GM12872 (cell line): Measurements from ENCODE around the gene TTC23L.

ENCODE experiments used
- TF ChIP-seq, protein P1 (sequence below): IDR thresholded peaks from 3 replicates; pipeline ENCODE4 v1.5.1; 2011; ENCODE audit warnings: low read depth, mild to moderate bottlenecking, low read length, moderate library complexity; ENCODE audit not compliant: insufficient read depth

Gene TTC23L

DNA sequence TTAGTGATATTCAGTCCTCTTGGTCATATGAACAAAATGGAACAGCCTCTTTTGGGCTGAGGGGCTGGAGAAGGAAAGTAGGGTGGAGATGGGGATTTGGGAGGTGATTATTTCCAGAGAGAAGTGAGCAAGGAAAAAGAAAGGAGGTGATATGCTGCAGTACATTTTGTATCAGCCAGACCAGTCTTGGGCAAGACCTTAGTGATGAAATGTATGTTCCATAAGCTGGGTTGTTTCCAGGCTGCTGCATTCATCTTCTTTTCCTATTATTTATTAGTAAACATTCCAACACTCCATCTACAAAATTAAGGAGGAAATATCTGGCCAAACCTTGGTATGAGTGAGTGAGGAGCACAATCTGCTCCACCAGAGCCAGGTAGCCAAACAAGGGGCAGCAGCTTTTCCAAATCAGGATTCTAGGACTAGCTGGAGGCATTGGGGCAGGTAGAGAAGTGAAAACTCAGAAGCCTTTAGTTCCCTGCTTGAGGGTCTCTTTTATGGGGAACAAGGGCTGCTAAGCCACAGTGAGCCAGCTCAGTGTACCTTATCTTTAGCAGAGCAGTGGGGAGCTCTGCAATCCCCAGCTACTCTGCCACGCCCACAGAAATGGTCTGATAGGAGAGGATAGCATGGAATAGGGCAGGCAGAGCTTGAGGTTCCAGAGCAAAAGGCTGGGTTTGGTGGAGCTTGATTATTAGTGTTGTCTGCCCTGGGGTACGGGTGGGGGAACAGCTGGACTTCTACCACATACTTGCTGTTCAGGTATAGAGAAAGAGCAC lies 56.9 kb downstream of the TTC23L start:
- TF ChIP-seq, protein P1, sequence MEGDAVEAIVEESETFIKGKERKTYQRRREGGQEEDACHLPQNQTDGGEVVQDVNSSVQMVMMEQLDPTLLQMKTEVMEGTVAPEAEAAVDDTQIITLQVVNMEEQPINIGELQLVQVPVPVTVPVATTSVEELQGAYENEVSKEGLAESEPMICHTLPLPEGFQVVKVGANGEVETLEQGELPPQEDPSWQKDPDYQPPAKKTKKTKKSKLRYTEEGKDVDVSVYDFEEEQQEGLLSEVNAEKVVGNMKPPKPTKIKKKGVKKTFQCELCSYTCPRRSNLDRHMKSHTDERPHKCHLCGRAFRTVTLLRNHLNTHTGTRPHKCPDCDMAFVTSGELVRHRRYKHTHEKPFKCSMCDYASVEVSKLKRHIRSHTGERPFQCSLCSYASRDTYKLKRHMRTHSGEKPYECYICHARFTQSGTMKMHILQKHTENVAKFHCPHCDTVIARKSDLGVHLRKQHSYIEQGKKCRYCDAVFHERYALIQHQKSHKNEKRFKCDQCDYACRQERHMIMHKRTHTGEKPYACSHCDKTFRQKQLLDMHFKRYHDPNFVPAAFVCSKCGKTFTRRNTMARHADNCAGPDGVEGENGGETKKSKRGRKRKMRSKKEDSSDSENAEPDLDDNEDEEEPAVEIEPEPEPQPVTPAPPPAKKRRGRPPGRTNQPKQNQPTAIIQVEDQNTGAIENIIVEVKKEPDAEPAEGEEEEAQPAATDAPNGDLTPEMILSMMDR = no peak

DNA sequence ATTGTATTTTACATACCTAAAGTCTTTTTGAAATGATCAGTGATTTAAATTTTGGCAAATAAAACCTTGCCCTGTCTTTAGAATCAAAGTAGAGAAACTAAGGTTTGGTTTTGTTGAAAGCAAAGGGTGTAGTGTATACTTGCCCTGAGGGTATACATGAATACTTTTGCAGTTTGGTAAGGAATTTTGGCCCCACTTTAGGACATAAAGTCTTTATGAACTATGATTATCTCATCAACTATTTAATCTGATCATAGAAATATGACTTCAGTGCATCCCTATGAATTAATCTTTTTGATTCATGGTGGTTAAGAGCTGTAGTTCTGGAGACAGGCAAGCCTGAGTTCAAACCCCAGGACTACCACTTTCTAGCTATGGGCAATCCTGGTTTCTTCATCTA lies 58.7 kb downstream of the TTC23L start:
- TF ChIP-seq, protein P1 = no peak

- TF ChIP-seq, protein P1 = peak; percentile 80
Observed at GRCh38 chr5:34898258-34898895, 59.4 kb downstream of the TTC23L start.

DNA sequence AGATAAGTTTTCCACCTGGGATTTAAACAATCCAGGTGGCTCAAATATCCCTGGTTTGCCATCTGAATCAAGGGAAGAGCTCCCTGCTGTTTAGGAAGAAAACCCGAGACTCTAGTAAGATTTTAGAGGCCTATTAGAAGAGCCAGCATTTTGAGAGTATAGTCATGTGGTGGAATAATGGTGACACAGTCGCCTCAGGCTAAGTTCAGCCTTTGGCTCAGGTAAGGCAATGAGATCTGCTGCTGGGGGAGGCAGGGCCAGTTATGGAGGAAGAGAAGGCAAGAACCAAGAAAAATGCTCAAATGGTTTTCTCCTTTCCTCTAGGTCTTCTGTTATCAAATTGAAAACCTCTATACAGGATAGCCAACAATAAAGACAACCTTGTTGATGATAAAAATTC lies 60.1 kb downstream of the TTC23L start:
- TF ChIP-seq, protein P1 = no peak

DNA sequence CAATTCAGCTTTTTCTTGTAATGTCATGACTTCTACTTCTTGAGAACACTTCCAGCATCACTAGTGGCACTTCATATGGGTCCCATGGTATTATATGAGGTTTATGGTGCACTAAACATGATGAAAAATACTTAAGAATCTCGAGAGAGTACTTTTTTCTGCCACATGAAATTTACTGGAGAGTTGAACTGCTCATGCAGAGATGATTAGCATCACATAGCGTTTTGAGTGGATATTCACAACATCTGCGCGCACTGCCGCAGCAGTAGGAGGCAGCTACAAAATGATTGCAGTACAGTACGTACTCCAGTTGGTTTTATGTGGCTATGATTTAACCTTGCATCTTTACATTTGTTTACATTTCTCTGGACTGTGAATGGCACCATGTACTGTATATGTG lies 61.7 kb downstream of the TTC23L start:
- TF ChIP-seq, protein P1 = no peak

GRCh38 chr5:34903260-34903659 lies 64.3 kb downstream of the TTC23L start:
- TF ChIP-seq, protein P1 = no peak

GRCh38 chr5:34905564-34905963 lies 66.6 kb downstream of the TTC23L start:
- TF ChIP-seq, protein P1 = 0 out of 3 replicates have a peak, but pooled peaks have one; percentile 8
